Prostate gland (tissue), 2 donors: ENCODE results near the gene AMPH.

Experiments used
- POLR2AphosphoS5 ChIP-seq: sonication (generic); formaldehyde crosslinking; IDR thresholded peaks from one replicate; pipeline ENCODE4 v1.6.1; 2017; ENCODE audit warnings: antibody characterized with exemption
- TF ChIP-seq, protein P1 (sequence below), 4 experiments: fragments of 200-600 bp in 2 of 4; fragments of 450-650 bp in 2 of 4; sonication (generic) in 2 of 4; IDR thresholded peaks; 1 replicate in 3 of 4; 2 replicates in 1 of 4; pipeline ENCODE4 v1.5.1; 2016 to 2019; ENCODE audit warnings: antibody characterized with exemption in 4 of 4, mild to moderate bottlenecking in 2 of 4, moderate library complexity in 2 of 4

DNA sequence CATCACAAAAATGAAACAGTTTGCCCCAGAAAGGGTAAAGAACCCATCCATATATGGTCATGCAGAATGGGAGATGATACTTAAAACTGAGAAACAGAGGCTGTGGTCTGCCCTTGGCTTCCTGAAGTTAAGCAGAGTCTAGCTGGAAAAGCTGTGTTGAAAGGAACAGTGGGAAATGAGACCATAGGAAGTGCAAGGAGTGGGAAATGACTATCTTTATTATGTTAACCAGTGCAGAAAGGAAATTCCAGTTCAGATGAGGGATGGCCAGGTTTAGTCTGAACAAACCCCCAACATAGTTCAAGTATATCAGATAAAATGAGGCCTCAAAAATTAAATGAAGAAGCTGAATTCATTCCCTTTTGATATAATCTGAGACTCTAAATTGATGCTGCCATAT is 245.5 kb downstream of the AMPH start:
- TF ChIP-seq, protein P1, sequence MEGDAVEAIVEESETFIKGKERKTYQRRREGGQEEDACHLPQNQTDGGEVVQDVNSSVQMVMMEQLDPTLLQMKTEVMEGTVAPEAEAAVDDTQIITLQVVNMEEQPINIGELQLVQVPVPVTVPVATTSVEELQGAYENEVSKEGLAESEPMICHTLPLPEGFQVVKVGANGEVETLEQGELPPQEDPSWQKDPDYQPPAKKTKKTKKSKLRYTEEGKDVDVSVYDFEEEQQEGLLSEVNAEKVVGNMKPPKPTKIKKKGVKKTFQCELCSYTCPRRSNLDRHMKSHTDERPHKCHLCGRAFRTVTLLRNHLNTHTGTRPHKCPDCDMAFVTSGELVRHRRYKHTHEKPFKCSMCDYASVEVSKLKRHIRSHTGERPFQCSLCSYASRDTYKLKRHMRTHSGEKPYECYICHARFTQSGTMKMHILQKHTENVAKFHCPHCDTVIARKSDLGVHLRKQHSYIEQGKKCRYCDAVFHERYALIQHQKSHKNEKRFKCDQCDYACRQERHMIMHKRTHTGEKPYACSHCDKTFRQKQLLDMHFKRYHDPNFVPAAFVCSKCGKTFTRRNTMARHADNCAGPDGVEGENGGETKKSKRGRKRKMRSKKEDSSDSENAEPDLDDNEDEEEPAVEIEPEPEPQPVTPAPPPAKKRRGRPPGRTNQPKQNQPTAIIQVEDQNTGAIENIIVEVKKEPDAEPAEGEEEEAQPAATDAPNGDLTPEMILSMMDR (IDR thresholded peaks at IDR 0.05) = no peak
- TF ChIP-seq POLR2AphosphoS5 = no peak
